GM19452 (cell line): ENCODE data around the gene CST7.

ENCODE experiments used
- ATAC-seq: cut with Tn5 transposase; IDR thresholded peaks from one replicate; pipeline ENCODE4 v1.9.1; 2021; ENCODE audit not compliant: unreplicated experiment

Gene CST7

DNA sequence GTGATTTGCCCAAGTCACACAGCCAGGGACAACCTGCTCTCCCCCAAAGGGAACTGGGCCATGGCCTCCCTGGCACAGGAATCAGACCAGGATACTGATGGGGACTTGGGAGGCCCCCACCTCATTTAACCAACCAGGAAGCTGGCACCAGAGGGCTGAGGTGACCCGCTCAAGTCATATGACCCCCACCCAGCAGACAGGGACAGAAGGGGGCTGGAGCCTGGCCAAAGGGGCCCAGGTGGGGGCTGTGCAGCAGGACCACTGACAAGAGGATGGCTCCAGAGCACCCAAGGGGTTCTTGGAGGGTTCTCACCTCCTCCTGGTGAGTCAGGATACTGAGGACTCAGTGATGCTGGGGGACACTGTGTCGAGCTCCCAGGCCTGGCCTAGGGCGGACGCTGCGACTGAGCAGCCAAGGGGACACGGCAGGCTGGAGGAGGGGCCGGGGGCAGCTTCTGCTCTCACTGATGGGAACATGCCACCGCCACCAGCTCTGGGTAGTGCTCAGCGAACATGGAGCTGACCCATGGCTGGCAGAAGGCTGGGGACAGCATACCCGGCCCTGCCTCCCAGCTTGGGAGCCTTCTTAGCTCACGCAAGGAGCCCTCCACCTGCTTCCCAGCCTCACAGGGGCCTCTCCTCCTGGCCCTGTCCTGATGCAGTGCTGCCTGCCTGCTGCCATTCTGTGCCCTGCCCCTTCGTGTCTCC lies 1.2 kb downstream of the CST7 start:
- ATAC-seq: no peak

DNA sequence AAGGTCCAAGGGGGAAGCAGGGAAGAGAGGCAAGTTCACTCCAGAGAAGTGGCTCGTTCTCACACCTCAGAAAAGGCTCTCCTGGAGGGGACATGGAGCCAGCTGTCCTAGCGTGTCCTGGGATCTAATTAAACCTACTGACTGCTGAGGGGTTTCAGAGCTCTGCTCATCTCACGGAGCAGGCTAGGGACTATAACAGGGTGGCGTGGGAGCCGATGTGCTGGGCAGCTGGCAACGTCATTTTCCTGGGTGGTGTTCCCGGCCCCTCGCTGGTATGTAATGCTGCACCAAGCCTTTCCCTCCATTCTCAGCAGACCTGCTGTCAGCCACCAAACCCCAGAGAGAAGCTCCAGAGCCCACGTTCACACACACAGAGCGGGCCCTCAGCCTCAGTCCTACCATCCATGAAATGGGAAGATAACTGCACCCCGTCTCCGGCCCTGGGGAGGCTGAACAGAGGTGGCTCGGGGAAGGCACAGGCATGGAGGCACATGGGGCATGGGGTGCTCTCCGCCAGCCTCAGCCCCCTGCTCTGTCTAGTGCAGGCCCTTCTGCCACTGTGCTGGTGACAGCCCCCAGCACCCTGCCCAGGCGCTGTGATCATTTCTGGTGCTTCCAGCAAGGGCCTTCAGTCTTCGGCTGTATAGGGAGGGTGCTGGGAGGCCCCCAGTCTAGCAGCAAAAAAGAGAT lies 1.9 kb downstream of the CST7 start:
- ATAC-seq: no peak

DNA sequence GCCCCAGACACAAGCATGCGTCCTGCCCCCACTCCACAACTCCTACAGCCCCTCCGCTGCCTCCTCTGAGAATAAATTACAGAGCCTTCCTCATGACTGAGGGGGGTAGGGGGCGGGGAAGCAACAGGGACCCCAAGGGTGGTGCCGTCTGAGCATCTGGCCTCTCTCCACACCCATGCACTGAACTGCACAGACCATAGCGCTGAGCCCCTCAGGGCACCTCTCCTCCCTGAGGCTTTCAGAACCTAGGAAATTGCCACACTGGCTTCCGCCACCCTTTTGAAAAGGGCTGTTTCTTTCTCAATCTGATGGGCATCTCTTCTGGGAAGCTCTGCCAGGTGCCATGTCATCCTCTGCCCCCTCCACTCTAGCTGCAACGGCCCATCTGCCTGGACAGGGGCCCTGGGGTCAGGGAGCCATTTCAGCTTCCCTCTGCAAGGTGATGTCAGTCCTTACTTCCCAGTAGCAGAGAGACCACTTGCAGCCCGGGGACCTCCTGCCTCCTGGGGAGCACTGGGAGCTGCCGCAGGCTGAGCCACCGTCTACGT lies 2.5 kb downstream of the CST7 start:
- ATAC-seq: no peak

DNA sequence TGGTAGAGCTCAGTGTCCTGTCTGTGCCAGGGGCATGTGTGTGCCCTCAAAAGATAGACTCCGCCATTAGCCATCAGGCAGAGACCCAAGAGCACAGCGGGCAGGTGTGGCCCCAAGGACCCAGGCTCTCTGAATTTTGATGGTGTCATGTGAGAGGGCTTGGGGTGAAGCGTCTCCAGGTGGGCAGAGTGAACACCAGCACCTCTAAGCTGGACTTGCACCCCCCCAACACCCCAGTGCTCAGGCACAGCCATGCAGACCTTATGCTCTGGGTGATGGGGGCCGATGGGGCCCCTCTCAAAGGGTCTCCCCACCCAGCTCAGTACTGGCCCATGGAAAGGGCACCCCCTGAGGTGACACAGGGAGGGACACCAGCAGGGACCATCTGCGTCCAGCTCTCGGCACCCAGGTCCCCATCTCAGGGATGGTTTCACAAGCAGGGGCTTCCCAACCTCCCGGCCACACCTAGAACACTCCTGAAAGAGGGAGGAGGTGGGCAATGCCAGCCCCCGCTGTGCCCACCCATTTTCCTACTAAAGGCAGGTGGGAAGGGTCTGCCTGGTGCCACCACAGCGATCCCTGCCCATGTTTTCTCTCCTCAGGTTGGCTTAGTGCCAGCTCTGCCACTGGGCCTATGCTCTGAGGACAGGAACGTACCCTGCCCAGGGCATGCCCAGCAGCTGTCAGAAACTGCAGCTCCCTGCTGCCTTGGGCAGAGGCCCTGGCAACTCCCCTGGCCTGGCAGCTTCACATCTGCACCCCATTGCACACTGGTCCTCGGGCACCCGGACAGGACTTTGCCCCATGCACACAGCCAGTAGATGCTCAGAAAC lies 3.5 kb downstream of the CST7 start:
- no peak for ATAC-seq

DNA sequence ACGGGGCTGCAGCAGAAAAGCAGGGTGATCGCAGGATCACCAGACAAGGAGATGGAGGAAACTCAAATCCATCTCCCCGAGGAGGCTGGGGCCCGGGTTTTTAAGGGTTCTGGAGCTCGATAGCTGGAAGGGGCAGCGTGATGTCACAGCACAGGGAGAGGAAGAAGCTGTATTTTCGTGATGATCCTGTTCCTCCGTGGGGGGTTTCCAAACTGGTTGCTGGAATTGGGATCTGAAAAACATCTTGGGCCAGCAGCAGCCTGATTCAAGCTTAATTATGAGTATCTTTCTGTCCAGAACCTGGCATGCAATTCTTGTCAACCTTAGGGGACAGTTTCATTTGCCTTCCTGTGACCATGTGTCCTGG lies 4.1 kb downstream of the CST7 start:
- ATAC-seq: no peak

DNA sequence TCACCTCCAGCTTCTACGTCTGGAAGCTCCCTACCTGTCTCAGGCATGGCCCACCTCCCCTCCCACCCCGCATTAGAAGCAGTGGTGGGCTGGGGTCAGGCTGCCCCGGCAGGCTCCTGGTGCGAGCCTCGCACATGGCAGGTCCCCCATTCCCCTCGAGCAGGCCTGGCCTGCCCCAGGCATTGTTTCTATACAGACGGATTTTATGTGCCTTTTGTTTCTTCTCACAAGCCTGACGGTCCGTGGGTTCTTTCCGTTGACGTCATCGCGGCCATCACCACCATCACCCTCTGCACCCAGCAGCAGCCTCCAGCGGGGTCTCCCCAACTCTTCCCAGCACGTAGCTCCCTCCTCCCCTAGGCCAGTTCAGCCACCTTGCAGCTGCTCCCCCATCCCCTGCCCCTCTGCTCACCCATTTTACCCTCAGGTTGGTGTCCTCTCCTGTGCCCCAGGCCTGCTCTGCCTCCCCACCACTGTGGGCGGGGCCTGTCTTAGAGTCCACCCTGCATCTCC lies 4.6 kb downstream of the CST7 start:
- ATAC-seq: no peak

DNA sequence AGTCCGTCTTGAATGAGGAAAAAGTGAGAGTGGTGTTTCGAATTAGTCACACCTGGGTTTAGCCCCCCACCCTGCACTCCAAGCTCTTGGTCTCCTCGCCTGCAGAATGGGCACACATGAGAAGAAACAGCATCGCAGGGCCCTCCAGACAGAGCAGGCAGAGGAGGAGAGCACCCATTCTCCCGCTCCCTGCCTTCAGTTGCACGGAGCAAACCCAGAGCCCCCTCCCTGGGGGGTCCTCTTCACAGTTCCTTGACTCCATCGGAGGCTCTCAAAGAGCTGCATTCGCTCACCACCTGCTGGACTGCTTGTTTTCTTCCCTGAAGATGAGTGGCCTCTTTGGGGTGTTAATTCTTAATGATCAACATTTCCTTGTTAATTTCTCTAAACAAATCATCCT lies 5.1 kb downstream of the CST7 start:
- ATAC-seq: no peak

DNA sequence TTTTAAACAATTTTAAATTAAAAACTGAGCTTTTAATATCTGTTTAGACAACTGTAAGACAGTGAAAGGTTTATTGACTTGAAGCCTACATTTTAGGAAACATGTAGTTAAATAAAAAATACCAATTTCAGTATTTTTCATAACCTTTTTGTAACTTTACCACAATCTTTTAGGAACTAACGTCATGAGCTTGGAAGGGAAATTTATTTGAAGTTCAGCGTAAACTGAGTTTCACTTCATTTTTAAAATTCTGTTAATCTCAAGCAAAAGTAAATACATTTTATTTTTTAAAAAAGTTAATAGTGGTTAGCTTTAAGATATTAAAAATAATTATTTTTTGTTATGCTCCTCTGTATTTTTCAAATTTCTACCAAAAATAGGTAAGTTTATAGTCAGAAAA lies 5.5 kb downstream of the CST7 start:
- ATAC-seq: no peak

DNA sequence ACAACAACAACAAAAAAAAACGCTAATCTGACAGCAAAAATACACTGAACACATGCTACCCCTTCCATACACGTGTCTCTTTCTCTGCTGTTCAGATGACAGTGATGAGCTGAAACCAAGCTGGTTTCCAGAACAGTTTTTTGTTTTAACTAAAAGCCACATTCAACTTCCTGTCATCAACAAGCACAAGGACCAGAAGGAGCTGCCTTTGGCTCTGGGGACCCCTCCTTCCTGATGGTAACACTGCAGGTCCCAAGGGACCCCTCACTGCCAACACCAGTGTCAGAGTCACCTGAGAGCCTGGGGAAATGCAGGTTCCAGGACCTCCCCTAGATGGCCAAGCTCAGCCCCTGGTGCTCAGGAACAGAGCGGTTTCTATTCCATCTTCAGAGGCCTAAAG lies 6.0 kb downstream of the CST7 start:
- peak; percentile 85 for ATAC-seq

DNA sequence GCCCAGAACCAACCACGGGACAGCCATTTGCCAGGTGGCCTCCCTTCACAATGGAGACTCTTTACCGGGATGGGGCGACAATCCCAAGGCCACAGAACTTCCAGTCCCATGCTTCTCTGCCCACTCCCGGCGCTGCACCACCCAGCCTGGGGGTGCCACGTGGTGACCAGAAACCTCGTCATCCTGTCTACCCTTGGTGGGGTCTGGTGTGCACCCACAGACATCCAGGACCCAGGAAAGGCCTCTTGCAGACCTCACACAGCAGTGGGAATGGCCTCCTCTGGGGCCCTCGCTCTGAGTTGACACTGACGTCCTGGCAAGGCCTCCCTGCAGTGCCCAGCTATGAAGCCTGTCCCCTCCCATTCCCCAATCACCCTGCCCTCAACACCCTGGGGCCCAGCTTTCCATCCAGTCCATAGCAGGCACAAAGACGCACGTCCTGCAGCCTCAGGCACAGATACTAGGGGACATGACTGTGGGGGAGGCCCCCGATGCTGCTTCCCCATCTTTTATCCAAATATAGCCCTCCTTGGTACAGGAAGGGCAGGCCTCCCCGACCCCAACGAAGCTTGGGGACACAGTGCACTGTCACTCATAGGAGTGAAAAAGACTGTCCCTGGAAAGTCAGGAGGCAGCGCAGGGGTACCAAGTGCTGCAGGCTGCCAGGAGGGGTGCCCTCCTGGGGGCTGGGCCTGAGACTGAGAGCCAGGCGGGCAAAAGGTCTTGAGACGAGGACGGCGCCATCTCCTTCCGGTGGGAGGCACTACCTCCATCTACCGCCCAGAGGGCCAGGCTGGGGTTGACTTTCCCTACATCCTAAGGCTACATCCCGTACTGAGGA lies 7.2 kb downstream of the CST7 start:
- no peak for ATAC-seq

DNA sequence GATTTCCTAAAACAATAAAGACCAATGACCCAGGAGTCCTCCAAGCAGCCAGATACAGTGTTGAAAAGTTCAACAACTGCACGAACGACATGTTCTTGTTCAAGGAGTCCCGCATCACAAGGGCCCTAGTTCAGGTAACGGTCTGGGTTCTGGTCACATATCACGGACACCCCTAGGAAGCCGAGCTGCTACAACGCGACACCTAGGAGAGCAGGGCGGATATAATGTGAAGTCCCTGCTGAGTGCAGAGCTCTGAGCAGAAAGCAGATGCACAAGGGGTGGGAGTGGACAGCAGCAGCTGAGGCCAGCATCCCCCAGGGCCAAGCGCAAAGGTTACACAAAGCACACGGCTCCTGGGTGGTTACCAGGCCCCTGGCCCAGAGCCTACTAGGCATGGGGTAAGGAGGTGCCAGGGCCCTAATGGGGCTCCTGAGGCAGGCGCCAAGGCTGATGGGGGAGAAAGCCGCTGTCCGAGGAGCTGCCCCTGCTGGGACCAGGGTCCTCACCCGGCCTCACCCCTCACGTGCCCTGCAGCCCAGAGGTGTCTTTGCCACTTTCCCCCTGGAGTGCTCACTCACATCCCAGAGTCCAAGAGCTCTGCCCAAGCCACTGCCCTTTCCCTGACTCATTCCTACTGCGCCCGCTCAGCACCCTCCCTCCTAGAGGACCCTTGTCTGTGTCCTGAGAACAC lies 8.4 kb downstream of the CST7 start:
- ATAC-seq: no peak

DNA sequence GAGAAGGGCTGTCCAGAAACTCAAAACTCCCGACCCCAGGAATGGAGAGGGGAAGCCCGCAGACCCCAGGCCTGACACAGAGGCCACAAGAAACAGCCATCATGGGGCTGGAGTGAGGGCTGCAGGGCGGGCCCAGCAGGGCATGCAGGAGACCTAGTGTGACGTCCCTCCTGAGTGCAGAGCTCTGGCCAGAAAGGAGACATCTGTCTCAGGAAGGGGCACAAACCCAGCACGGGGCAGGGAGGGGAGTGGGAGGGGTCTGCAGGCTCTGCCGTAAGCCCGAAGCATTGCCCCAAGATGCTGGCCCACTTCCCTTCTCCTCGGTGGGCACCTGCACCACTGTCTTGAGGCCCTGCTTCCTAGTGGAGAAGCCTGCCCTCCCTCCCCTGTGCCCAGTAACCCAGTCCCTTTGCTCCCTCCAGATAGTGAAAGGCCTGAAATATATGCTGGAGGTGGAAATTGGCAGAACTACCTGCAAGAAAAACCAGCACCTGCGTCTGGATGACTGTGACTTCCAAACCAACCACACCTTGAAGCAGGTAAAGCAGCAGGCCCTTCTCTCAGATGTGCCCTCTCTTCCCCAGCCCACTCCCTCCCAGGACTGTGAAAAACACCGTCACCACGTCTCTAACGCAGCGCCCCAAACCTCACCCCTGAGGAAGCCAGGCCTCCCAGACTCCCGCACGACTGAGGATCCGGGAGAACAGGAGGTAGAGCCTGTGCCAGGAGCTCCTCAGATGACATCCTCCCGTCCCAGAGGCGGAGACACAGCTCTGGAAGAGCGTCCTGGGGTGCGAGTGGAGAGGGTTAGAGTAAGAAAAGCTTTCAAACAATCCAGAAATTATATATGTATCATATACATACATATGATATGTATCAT lies 9.7 kb downstream of the CST7 start:
- no peak for ATAC-seq

DNA sequence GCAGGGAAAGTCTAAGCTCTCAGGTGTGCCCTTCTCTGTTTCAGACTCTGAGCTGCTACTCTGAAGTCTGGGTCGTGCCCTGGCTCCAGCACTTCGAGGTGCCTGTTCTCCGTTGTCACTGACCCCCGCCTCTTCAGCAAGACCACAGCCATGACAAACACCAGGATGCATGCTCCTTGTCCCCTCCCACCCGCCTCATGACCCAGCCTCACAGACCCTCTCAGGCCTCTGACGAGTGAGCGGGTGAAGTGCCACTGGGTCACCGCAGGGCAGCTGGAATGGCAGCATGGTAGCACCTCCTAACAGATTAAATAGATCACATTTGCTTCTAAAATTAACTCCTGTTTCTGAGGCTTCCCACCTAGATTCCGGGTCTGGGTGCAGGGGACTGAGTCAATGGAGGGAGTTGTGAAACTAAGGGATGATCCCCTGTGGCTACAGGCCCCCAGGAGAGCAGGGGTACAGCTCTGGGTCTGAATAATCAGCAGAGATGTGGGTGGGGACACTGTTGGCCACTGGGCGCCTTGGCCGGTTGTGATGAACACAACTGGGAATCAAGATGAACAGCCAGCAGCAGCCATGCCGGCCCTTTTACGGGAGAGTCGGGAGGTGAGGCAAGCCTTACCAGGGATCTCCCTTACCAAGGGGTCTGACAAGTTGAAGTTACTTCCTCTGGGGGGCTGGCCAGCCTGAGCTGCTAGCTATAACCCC lies 10.7 kb downstream of the CST7 start:
- no peak for ATAC-seq

DNA sequence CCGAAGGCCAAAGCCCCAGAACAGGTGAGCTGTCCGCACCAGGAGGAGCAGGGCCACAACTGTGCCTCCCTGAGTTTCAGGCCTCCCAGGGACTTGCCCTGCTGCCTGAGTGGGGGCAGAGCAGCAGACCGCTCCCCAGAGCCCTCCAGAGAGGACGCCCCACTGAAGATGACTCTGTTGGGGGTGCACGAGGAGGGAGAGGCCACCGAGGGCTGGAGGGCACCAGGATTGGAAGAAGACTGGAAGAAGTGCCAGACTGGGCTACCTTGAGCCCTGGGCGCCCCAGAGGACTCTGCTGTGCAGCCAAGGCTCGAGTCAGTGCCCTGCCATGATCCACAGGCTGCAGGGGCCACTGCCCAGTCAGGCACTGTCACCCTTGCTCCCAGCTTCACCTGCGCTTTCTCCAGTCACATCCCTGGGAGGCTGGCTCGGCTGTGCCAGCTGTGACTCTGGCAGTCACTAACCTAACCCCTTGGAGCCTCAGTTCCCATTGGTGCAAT lies 11.3 kb downstream of the CST7 start:
- no peak for ATAC-seq

DNA sequence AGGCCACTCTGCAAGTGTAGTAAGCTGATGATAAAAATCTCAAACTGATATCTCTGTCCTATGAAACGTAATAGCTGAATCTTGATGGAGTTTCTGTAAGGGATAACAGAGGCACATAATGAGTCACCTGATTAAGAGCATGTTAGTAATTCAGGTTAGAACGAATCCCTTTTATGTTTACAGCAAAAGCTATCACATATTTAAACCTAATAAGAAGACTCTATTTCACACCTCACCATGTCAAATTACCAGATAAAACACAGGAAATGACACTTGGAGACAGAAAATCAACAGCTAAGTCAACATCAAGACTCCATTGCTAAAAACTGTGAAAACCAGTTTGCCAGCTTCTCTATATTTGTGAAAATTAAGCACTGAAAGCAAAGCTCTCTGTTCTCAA lies 11.8 kb downstream of the CST7 start:
- no peak for ATAC-seq

DNA sequence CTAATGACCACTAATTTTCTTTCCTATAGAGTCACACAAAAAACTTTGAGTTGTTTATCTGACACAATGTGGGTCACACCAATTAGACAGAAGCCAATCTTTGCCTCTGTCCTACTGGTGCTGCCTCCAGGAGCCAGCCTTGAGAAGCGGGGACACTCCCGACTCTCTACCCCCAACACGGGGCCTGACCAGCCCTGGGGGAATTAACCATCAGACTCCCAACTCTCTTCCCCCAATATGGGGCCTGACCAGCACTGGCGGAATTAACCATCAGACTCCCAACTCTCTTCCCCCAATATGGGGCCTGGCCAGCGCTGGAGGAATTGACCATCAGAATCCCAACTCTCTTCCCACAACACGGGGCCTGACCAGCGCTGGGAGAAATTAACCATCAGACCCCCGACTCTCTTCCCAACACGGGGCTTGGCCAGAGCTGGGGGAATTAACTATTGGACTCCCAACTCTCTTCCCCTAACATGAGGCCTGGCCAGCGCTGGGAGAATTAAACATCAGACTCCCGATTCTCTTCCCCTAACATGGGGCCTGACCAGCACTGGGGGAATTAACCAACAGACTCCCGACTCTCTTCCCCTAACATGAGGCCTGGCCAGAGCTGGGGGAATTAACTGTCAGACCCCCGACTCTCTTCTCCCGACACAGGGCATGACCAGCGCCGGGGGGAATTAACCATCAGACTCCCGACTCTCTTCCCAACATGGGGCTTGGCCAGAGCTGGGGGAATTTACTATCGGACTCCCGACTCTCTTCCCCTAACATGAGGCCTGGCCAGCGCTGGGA lies 12.5 kb downstream of the CST7 start:
- ATAC-seq: no peak

DNA sequence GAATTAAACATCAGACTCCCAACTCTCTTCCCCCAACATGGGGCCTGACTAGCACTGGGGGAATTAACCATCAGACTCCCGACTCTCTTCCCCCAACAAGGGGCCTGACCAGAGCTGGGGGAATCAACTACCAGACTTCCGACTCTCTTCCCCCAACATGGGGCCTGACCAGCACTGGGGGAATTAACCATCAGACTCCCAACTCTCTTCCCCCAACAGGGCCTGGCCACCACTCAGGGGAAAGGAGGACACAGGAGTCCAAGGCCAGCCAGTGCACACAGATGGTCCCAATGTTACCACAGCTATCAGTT lies 13.1 kb downstream of the CST7 start:
- ATAC-seq: no peak

DNA sequence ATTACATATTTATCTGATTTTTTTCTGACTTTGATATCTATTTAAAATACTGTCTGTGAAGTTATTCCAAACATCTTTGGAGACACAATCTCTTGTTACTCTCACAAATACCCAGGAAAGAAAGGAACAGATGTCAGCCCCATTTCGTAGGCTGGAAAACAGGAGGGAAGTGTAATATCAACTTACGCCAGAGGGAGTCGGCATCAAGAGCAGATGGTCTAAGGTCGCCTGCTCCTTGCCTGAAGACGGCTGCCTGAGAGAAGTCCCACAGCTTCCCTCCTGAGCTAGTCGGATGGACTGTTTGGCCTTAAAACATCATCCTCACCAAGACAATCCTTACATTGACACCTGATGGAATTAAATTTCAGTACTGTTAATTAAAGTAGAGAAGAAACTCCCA lies 13.4 kb downstream of the CST7 start:
- ATAC-seq: no peak
